ENCODE results near the gene THAP5.

- TF ChIP-seq POLR2AphosphoS5 (IDR thresholded peaks at IDR 0.05; ENCODE audit: insufficient read depth, low read depth, low read length): no peak
- no peak for TF ChIP-seq CTCF (IDR thresholded peaks at IDR 0.05; ENCODE audit: extremely low read depth in 1 of 2, insufficient read depth in 1 of 2, low read depth in 1 of 2, low read length in 2 of 2)
- TF ChIP-seq POLR2A (IDR thresholded peaks at IDR 0.05; ENCODE audit: low read depth, low read length): no peak
- TF ChIP-seq EZH2 (IDR thresholded peaks at IDR 0.05; ENCODE audit: borderline replicate concordance, low read depth, low read length, severe bottlenecking): no peak
- no peak for TF ChIP-seq JUN (IDR thresholded peaks at IDR 0.05; ENCODE audit: borderline replicate concordance, insufficient read depth, insufficient read length, low read depth)
- no peak for TF ChIP-seq MAX (IDR thresholded peaks at IDR 0.05; ENCODE audit: insufficient read depth, insufficient read length)
- TF ChIP-seq FOS (IDR thresholded peaks at IDR 0.05; ENCODE audit: borderline replicate concordance, insufficient read depth, low read length): no peak
These were observed 29.5 kb upstream of the THAP5 start for GRCh38 chr7:108598914-108599580.

All from endothelial cell of umbilical vein (primary cell).